HL-60/S4 treated with phorbol 12-myristate 13-acetate at 8.2 ng/mL for 4 days and 3 days (cell line): ENCODE measurements around the gene FAM107B.
"Not testable (repeated sequence)": the region's sequence is repeated elsewhere in the genome, so short reads cannot be mapped to it uniquely, and the experiment has no call there.

Source experiments
- in situ Hi-C: fragments of 300-500 bp; cut with MboI; formaldehyde crosslinking; loops from 2 replicates; pipeline ENCODE4 v1.15.0; 2022; ENCODE audit warnings: low sequenced_read_pairs

The FAM107B gene

DNA sequence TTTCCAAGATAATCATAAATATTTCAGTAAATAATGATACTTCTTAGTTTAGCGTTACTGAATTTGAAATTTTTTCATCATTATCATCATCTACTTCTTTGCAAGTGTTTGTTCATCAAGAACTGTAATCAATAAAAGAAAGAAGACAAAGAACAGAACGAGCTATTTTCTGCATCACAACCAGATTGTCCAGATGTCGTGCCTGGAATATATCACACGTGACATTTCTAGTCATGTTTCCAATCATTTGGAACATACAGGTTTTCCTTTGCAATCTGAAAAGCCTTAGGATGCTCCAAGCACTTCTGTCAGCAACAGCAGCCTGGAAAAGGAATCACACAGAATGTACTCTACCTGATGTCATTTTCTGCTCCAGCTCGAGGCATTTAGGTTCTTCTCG is 107.4 kb downstream of the FAM107B start:
- in situ Hi-C loops: no loop called here

DNA sequence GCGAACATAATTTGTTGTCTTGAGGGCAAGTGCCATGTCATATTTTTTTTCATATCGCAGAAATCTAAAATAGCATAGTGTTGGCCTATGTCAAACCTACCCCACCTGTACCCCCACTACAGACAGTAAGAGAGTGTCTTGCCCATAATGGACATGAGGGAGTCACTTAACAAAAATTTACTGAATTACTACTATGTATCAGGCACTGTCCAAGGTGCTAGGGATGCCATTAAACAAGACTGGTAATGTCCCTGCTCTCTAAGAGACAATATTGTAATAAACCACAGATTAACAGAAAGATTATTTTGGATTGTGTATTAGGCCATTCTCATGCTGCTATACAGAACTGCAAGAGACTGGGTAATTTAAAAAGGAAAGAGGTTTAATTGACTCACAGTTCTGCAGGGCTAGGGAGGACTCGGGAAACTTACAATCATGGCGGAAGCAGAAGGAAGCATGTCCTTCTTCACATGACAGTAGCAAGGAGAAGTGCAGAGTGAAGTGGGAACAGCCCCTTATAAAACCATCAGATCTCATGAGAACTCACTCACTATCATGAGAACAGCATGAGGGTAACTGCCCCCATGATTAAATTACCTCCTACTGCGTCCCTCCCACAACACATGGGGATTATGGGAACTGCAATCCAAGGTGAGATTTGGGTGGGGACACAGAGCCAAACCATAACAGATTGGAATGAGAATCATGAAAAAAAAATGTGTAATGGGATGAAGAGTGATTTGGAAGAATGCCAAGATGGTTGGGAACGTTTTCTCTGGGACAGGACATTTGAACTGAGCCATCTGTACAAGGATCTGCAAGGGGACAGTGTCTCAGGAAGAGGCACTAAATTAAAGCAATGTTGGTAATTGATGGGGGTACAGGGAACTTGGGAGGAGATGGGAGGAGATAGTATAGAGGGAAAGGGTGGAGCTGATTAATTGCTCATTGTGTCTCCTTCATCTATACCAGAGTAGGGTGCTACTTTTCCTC is 108.5 kb downstream of the FAM107B start:
- in situ Hi-C loops: no loop called here

DNA sequence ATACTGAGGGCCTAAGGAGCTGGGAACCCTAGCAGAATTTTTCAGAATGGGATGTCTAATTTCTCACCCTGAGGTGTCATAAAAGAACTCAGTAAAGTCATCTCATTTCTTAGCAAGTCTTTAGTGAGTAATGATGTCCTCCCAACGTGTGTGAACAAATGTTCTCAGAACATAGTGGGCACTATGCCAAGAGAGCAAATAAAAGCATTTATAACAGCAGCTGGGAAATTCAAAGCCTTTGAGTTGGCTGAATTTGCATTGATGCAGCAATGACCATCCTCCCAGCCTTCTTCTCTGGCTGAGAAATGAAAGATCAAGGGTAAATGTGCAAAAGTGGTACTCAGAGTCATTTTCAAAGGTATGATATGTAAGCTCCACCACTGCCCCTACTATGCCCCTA is 109.4 kb downstream of the FAM107B start:
- in situ Hi-C loops: no loop called here

DNA sequence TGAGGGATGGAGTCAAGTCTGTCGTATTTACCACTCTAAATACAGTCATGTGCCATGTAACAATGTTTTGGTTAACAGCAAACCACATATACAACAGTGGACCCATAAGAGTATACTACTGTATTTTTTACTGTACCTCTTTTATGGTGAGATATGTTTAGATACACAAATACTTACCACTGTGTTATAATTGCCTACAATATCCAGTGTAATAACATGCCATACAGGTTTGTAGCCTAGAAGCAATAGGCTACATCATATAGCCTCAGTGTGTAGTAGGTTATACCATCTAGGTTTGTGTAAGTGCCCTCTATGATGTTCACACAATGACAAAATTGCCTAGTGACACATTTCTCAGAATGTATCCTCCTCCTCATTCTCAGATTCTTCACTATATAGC is 110.4 kb downstream of the FAM107B start:
- in situ Hi-C loops: no loop called here

DNA sequence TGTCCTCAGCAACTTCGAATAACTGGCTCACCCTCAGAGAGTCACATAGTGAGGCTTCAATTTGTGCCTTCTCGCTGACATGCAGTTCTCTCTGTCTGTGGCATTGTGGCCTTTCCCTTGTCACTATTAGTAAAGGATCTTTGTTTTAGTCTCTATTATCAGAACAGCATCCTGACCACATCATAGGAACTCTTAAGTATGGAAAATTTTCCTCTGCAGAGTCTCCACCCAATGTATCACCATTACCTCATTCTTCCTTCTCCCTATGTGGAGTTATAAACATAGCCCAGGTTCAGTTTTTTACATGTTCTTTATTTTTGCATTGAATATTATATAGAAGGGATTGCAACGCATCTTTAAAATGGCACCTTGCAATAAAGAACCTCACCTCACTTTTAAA is 112.9 kb downstream of the FAM107B start:
- in situ Hi-C loops: no loop called here

DNA sequence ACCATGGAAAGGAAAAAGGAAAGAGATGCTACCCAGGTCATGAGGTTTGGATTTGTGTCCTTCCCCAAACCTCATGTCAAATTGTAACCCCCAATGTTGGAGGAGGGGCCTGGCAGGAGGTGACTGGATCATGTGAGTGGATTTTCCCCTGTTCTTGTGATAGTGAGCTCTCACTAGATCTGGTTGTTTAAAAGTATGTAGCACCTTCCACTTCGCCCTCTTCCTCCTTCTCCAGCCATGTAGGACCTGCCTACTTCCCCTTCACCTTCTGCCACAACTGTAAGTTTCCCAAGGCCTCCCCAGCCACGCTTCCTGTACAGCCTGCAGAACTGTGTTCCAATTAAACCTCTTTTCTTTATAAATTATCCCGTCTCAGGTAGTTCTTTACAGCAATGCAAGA is 113.9 kb downstream of the FAM107B start:
- in situ Hi-C loops: no loop called here

DNA sequence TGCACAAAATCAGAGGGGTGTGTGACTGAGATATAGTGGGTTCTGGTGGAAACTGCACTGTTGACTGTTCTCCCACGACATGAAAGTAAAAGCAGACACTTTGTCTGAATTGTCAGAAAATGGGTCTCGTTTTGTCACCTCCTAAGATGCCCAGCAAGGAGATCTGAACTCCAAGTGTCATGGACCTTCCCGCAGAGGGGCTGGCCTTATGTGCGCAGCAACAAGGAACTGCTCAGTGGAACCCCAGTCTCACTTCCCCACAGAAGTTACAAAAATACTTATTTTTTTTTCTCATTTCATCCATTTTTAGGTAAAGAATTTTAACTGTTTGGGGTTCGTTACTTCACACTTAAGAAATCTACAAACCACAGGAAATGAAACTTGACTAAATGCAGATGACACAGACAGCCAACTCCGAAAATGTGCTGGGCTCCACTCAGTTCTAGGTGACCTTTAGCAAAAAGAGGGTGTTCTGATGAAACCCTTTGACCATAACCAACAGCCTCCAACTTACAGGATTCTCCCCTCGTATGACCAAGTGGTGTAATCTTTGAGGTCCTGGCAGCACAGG is 115.0 kb downstream of the FAM107B start:
- in situ Hi-C loops: no loop called here

DNA sequence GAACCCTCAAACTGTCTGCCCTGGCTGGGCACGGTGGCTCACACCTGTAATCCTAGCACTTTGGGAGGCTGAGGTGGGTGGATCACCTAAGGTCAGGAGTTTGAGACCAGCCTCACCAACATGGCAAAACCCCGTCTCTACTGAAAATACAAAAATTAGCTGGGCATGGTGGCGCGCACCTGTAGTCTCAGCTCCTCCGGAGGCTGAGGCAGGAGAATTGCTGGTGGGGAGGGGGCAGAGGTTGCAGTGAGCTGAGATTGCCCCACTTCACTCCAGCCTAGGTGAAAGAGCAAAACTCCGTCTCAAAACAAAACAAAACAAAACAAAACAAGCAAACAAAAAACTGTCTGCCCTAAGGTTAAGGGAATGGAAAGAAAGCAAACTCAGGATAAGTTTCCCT is 115.6 kb downstream of the FAM107B start:
- in situ Hi-C loops: not testable (repeated sequence)

DNA sequence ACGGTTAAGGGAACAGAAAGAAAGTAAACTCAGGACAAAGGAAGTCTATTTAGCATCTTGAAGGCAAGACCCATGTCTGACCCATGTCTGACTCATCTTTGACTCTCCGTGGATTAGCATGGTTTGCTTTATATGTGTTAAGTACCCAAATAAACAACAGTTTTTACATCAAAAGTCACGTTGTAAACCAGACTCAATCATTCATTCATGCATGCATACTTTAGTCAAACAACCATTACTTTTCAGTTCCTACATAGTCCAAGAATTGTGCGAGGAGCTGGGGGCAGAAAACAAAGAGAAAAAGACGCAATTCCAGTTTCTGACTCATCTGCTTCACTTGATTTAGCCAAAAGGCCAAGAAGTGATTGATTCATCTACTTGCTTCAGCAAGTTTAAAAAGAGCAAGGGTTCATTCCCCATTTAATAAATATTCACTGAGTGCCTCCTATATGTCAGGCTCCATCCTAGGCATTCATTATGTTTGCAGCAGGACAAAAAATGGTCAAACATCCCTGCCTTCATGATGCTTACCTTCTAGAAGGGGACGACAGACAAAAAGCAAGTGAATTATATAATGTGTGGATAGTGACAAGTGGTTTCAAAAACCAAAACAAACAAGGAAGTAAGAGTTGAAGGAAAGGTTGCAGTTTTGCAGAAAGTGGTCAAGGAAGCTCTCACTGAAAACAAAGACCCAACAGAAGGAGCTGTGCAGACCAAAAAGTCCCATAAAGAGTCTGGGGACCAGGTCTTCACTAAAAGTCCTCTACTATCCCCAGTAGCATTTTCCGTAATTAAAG is 116.2 kb downstream of the FAM107B start:
- in situ Hi-C loops: no loop called here

DNA sequence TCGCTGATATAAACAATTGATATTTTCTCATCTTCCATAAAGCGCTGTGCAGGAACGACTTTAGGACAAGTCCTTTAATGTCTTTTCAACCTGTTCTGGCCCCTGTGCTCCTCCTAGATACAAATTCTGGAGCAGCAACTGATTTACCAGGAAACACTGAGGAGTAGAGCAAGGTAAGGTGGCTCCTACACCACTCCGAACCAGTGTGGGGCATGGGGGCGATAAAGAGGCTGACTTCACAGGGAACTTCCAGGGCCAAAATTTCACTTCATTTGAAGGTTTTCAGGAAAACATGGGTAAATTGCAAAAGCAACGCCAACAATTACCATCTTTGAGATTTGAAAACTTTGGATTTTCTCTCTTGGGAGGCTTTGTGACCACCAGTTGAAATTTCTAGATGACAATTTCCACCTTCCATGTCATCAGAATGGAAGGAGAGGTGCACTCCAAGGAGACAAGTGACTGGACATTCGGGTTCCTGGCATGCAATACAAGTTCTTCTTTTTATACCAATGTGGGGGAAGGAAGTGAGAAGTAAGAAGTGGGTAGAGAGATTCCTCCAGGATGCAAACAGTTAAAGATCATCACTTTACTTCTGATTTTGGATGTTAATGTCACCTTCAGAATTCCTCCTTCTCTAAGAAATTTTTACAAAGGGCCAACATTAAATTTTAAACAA is 118.5 kb downstream of the FAM107B start:
- in situ Hi-C loops: no loop called here

DNA sequence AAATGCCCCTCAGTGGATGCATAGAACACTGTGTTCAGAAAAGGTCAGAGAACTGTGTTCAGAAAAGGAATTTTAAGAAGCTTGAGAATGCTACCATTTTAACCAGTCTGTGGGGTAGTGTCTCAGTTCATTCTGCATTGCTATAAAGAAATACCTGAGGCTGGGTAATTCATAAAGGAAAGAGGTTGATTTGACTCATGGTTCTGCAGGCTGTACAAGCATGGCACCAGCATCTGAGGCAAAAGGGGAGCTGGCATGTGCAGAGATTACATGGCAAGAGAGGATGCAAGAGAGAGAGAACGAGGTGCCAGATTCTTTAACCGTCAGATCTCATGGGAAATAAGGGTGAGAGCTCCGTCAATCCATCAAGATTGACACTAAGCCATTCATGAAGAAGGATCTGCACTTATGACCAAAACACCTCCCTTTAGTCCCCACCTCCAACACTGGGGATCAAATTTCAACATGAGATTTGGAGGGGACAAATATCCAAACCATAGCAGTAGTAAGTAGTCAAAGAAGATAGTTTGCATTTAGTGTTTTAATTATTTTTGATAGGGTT is 119.8 kb downstream of the FAM107B start:
- in situ Hi-C loops: no loop called here

DNA sequence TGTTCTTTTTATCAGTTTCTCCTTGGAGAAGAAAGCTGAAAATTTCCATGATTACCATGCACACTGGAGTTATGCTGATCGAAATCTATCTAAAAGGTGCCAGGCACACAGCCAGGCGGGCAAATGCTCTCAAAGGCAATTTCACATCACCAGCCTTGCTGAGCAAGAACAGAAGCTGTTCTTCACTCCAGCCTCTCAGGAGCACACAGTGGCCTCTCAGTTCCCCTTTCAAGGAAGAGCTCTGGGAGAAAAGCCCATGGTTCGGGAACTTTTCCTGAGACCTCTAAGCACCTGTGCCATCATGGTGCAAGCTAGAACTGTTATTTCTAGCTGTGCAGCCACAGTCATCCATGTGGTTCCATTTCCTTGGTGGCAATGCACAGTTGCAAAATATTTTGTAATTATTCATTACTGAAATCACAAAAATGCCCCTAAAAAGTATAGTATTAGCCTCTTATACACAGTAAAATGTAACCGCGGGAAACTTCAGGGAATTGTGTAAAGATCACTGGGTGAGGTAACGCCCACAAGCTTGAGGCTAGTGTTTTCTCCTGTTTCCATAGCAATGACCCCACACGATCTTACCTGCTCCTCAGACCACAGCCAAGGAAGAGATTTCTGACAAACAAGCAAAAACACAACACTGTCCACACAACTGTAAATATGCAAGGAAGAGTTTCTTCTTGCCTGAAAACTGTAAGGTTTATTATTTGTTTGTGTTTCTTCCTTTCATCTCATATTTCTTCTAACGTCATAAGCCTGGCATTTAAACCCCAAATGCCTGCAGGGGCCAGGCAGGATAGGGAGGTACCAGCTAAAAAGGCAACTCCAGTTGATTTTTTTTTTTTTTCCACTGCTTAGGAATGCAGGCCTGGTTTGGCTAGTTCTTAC is 121.2 kb downstream of the FAM107B start:
- in situ Hi-C loops: no loop called here

DNA sequence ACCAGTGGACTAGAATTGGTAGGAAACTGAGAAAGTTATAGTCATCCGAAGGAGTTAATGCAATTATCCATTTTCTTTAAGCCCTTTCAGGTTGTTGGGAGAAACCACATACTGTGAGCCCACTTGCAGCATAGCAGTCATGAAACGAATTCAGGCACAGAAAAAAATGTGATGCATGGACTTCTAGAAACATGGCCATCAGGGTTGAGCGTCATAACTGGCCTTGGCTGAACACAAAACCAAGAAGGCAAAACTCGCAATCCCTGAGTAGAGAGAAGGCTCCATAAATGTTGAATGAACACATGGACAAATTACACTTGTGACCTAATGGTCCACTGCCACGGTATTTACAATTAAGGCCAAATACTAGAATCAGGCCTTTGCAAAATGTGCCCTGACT is 121.9 kb downstream of the FAM107B start:
- in situ Hi-C loops: no loop called here

DNA sequence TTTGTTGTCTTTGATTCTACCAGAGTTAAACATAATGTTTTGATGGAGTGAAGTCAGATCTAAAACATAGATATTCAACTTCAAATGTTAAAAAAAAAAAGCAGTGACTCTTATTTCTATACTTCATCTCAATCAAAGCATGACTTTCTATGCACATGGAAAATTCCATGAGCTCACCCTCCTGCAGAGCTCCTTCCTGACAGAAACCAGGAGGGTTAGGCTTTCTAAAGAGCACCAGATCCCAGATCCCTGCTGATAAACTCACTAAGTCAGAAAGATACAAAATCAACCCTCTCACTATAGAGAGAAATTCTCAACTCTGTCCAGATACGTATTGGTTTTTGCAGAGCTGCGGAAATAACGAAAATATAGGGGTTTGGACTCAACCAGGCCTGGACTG is 122.6 kb downstream of the FAM107B start:
- in situ Hi-C loops: no loop called here

DNA sequence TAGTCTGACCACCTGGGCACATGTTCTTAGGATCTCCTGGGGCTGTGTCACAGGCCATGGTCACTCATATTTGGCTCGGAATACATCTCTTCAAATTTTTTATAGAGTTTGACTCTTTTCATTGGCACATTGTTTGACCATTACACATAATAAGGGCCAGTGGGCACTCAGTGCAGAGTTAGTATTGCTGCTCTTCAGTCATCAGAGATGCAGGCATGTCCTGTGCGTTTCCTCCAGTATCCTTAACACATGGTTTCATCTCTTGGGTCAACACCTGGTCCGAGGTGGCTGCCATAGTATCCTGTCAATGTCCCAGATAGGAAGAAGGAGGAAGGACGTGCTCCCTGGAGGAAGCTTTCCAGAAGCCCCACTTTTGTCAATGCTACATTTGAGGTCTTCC is 125.0 kb downstream of the FAM107B start:
- in situ Hi-C loops: no loop called here

DNA sequence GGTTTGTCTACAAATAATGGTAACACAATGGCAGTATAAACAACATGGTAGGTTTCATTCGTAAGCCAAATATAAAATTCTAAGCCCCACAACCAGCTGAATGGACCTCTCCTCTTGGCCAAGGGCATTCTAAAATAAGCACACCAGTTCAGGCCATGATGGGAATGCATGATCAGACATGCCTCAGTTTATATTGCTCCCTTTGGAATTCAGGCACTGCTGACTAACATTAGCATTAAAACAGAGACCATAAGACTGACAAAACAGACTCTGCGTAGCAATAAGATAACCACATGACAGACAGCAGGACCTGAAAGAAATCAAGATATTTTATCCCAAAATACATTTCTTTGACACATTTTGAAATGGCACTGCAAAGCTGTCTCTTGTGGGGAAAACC is 125.8 kb downstream of the FAM107B start:
- in situ Hi-C loops: no loop called here

DNA sequence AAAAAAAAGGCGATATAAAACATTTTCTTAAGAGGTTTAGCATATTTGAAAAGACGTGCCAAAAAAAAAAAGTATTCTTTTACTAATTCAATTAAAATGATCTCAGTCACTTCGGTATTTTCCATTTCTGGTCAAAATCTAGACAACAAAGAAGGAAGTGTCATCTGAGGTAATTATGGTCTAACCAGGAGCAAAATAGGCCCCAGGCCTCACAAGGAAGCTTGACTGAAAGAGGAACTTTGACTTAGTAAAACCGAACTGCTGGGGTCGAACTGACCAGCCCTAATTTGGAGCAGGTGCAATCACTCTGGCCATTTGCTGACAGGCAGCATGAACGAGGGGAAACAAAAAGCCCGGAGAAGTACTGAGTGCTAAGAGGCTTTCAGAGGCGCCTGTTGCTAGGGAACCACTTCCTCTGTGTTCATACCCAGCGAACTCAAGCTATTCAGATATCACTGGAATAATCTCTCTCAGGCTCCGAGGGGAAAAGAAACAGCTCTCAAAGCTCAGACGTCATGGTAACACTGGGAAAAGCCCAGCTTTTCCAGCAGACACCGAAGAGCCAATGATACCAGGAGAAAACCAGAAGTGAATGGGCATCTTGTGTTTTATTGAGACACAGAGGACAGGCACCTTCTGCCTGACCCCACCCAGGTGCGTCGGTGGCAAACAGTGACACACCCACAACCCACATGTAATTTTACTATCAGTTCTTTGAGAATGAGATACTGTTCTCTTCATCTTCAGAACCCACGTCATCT is 126.5 kb downstream of the FAM107B start:
- in situ Hi-C loops: no loop called here

DNA sequence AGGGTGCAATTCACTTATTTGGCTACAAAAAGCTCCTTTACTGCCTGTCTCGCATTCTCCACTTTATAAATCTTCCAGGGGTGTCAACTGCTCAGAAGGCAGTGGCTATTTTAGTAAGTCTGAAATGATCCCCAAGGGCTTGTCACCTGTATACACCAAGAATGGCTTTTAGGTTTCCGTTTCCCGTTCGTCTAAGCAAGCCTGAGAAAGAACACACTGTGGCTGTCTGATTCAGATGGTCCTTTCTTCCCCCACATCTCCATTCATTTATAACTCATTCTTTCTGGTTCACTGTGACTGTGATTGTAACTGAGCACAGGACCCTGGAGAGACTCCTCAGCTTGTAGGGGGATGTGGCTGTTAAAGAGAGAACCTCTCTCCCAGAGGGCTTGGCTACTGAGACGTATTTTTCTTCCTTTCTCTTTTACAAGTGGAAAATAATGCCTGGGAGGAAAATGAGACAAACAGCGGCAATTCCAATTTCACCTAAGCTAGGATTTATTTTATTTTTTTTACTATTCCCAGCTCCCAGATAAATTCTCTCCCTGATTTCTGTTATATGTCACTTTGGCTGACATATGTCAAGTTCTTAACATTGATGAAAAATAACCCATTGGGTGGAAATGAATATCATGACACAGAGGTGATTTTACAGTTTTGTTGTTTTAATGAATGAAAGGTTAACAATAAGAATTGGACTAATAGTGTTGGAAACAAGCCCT is 129.3 kb downstream of the FAM107B start:
- in situ Hi-C loops: no loop called here
